Mesenchymal stem cell (in vitro differentiated cells and primary cell): ENCODE results near the gene ZNF750.

Experiments used
- DNase-seq: peaks from one replicate; pipeline ENCODE4 v3.0.0-alpha.2; 2013
- H2AFZ ChIP-seq: one replicate; pipeline ENCODE4 v1.6.1; 2013; ENCODE audit warnings: low read depth, mild to moderate bottlenecking, control low read depth, inconsistent platforms, low read length, moderate library complexity
- H2AK5ac ChIP-seq: 2 replicates; pipeline ENCODE4 v1.6.1; 2013; ENCODE audit warnings: low read length, moderate library complexity, mild to moderate bottlenecking, inconsistent platforms; ENCODE audit not compliant: severe bottlenecking
- H2BK120ac ChIP-seq: one replicate; pipeline ENCODE4 v1.6.1; 2013; ENCODE audit warnings: low read depth, mild to moderate bottlenecking, inconsistent platforms, low read length, moderate library complexity
- H2BK12ac ChIP-seq, 2 experiments: one replicate each; pipeline ENCODE4 v1.6.1; 2013; ENCODE audit warnings: inconsistent platforms in 2 of 2, low read length in 2 of 2, mild to moderate bottlenecking in 2 of 2, moderate library complexity in 2 of 2, control low read depth in 1 of 2
- H2BK15ac ChIP-seq: one replicate; pipeline ENCODE4 v1.6.1; 2013; ENCODE audit warnings: mild to moderate bottlenecking, low read depth, inconsistent platforms; ENCODE audit not compliant: poor library complexity, severe bottlenecking
- H2BK5ac ChIP-seq: 2 replicates; pipeline ENCODE4 v1.6.1; 2013; ENCODE audit warnings: low read depth, mild to moderate bottlenecking, low read length, control low read depth, inconsistent platforms; ENCODE audit not compliant: poor library complexity, severe bottlenecking
- H3K14ac ChIP-seq, 2 experiments: one replicate each; pipeline ENCODE4 v1.6.1; 2013; ENCODE audit warnings: inconsistent platforms in 2 of 2, low read length in 2 of 2, control low read depth in 1 of 2, mild to moderate bottlenecking in 1 of 2, moderate library complexity in 1 of 2
- H3K18ac ChIP-seq, 2 experiments: one replicate each; pipeline ENCODE4 v1.6.1; 2013; ENCODE audit warnings: inconsistent platforms in 2 of 2, low read length in 2 of 2, control low read depth in 1 of 2, low read depth in 1 of 2, mild to moderate bottlenecking in 1 of 2
- H3K23ac ChIP-seq, 2 experiments: one replicate each; pipeline ENCODE4 v1.6.1; 2013; ENCODE audit warnings: inconsistent platforms in 2 of 2, low read length in 2 of 2, mild to moderate bottlenecking in 2 of 2, moderate library complexity in 2 of 2, control low read depth in 1 of 2
- H3K27ac ChIP-seq: 2 replicates; pipeline ENCODE4 v1.5.1; 2013; ENCODE audit warnings: mild to moderate bottlenecking, moderate library complexity, low read length, control low read depth, inconsistent platforms; ENCODE audit not compliant: poor library complexity, severe bottlenecking
- H3K27me3 ChIP-seq, 2 experiments: 2 replicates each; pipeline versions ENCODE4 v1.6.1 to v1.7.0; 2013; ENCODE audit warnings: low read length in 2 of 2, mild to moderate bottlenecking in 2 of 2, moderate library complexity in 2 of 2, control low read depth in 1 of 2, inconsistent platforms in 1 of 2; ENCODE audit not compliant: control insufficient read depth in 1 of 2, insufficient read depth in 1 of 2
- H3K36me3 ChIP-seq, 2 experiments: 2 replicates each; pipeline versions ENCODE4 v1.6.1 to v1.7.0; 2013; ENCODE audit warnings: low read length in 2 of 2, control low read depth in 1 of 2, inconsistent platforms in 1 of 2, low read depth in 1 of 2, mild to moderate bottlenecking in 1 of 2; ENCODE audit not compliant: insufficient read depth in 2 of 2, control insufficient read depth in 1 of 2
- H3K4ac ChIP-seq, 2 experiments: one replicate each; pipeline ENCODE4 v1.6.1; 2013; ENCODE audit warnings: inconsistent platforms in 2 of 2, low read length in 2 of 2, mild to moderate bottlenecking in 2 of 2, moderate library complexity in 2 of 2, control low read depth in 1 of 2, low read depth in 1 of 2
- H3K4me1 ChIP-seq: 2 replicates; pipeline ENCODE4 v1.6.1; 2013; ENCODE audit warnings: low read depth, low read length, control low read depth; ENCODE audit not compliant: control insufficient read depth, insufficient read depth
- H3K4me2 ChIP-seq: 2 replicates; pipeline ENCODE4 v1.6.1; 2013; ENCODE audit warnings: low read length, mild to moderate bottlenecking, inconsistent platforms; ENCODE audit not compliant: poor library complexity, severe bottlenecking
- H3K4me3 ChIP-seq, 2 experiments: 2 replicates each; pipeline versions ENCODE4 v1.5.1 to v1.7.0; 2013; ENCODE audit warnings: low read length in 2 of 2, mild to moderate bottlenecking in 2 of 2, control low read depth in 1 of 2, low read depth in 1 of 2; ENCODE audit not compliant: insufficient read depth in 1 of 2
- H3K79me1 ChIP-seq: replicated peaks from 2 replicates; pipeline ENCODE4 v1.6.1; 2013; ENCODE audit warnings: mild to moderate bottlenecking, control low read depth, low read length, inconsistent platforms; ENCODE audit not compliant: poor library complexity, severe bottlenecking
- H3K9ac ChIP-seq: 2 replicates; pipeline ENCODE4 v1.7.0; 2013; ENCODE audit warnings: mild to moderate bottlenecking, low read length, moderate library complexity
- H3K9me3 ChIP-seq: 2 replicates; pipeline ENCODE4 v1.7.0; 2013; ENCODE audit warnings: mild to moderate bottlenecking, low read length; ENCODE audit not compliant: control insufficient read depth
- H4K8ac ChIP-seq: one replicate; pipeline ENCODE4 v1.6.1; 2013; ENCODE audit warnings: inconsistent platforms, mild to moderate bottlenecking, low read length, moderate library complexity
- H4K91ac ChIP-seq: one replicate; pipeline ENCODE4 v1.6.1; 2013; ENCODE audit warnings: mild to moderate bottlenecking, low read length, inconsistent platforms
- WGBS: methylation state at CpG from one replicate; pipeline ENCODE4 v1.1.7; 2013; ENCODE audit warnings: mixed read lengths; 5-methylcytosine and 5-hydroxymethylcytosine counted together

ZNF750 gene

GRCh38 chr17:82874011-82874835 lies 34.4 kb upstream of the ZNF750 start:
- no peaks in the 10 kb centered on the region for H3K9me3 ChIP-seq
- no peak overlapping the region for H2BK15ac ChIP-seq
- H3K18ac ChIP-seq, result no peak overlapping the region
- peaks cover 28 to 44% of the 10 kb centered on the region in 2 experiments for H3K36me3 ChIP-seq
- no peak overlapping the region for H3K27ac ChIP-seq
- H4K8ac ChIP-seq, result no peak overlapping the region
- H4K91ac ChIP-seq, result no peak overlapping the region
- H2AFZ ChIP-seq, result no peak overlapping the region
- no peak overlapping the region for H3K9ac ChIP-seq
- H3K23ac ChIP-seq, result no peak overlapping the region
- H2AK5ac ChIP-seq, result no peak overlapping the region
- H3K4ac ChIP-seq, result no peak overlapping the region
- H2BK120ac ChIP-seq, result no peak overlapping the region
- peaks cover 32% of the 10 kb centered on the region for H3K79me1 ChIP-seq
- no peaks in the 10 kb centered on the region for H3K27me3 ChIP-seq
- WGBS, result 97% methylated on average over 34 of the region's 34 CpGs
- peaks cover 13% of the 10 kb centered on the region for H3K4me1 ChIP-seq
- no peak for DNase-seq
- H2BK5ac ChIP-seq, result no peak overlapping the region
- H3K4me3 ChIP-seq, result no peak overlapping the region
- no peak overlapping the region for H3K4me2 ChIP-seq
- no peak overlapping the region for H2BK12ac ChIP-seq
- H3K14ac ChIP-seq, result no peak overlapping the region

DNA sequence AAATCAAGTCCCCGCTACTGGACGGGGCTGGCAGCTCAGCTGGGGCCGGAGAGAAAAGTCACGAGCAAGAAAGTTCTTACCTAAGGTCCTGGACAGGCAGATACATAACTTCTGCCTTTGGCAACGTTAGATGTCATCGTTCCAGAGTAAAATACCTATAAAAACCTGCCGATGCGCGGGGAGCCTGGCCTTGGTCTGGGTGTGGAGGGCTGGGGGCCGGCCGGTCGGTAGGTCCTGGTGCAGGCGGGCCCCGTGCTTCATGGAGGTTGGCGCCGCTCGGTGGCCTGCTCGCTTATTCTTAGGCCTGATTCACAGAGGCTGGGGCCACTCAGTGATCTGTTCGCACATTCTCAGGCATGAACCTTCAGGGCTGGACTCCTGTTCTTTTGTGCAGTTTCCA lies 33.7 kb upstream of the ZNF750 start:
- H3K27me3 ChIP-seq, result no peaks in the 10 kb centered on the region
- DNase-seq, result no peak
- H3K9me3 ChIP-seq, result no peaks in the 10 kb centered on the region
- no peak overlapping the region for H2BK5ac ChIP-seq
- peaks cover 37% of the 10 kb centered on the region for H3K79me1 ChIP-seq
- no peak overlapping the region for H2BK12ac ChIP-seq
- H3K23ac ChIP-seq, result no peak overlapping the region
- WGBS, result 97% methylated on average over 19 of the region's 19 CpGs
- H3K4me1 ChIP-seq, result peaks cover 13% of the 10 kb centered on the region
- no peak overlapping the region for H2AFZ ChIP-seq
- H3K18ac ChIP-seq, result no peak overlapping the region
- H3K9ac ChIP-seq, result no peak overlapping the region
- no peak overlapping the region for H3K4me2 ChIP-seq
- no peak overlapping the region for H2AK5ac ChIP-seq
- H3K27ac ChIP-seq, result no peak overlapping the region
- no peak overlapping the region for H3K4ac ChIP-seq
- H2BK120ac ChIP-seq, result no peak overlapping the region
- no peak overlapping the region for H4K8ac ChIP-seq
- H3K14ac ChIP-seq, result no peak overlapping the region
- H2BK15ac ChIP-seq, result no peak overlapping the region
- H3K4me3 ChIP-seq, result no peak overlapping the region
- H3K36me3 ChIP-seq, result peaks cover 25 to 44% of the 10 kb centered on the region in 2 experiments
- no peak overlapping the region for H4K91ac ChIP-seq

DNA sequence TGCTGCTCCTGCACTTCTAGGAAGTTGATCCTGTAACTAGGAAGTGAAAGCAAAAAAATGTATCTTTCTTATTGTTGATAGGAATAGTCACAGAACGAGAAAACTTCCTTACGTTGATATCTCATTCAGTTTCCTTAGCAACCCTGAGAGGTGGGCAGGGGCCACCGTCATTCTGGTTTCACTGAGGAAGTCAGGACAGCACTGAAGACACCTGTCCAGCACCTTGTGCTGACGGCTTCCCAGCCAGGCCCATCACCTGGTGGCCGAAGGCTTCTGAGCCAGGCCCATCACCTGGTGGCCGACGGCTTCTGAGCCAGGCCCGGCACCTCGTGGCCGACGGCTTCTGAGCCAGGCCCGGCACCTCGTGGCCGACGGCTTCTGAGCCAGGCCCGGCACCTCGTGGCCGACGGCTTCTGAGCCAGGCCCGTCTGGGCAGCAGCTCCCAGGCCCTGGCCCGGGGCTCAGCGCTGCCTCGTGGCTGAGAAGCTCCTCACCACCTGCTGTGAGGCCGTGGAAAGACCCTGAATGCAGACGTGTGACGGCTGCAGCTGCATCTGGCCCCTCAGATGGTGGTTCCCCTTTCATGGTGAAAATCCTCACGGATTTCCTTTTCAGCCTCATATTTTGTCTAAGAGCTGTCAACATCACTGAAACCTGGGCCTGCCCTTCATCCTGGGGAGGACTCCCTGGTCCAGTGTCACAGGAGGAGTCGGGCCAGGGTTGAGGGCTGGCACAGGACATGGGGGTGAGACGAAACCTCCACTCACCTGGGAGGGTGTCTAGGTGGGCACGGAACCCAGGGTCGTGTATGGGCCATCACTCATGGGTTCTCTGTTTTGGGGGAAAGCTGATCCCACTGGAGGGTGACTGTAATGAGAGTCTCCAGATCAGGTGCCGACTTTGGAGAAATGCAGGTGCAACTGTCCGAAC lies 33.0 kb upstream of the ZNF750 start:
- no peak overlapping the region for H3K18ac ChIP-seq
- H3K27ac ChIP-seq, result no peak overlapping the region
- H3K23ac ChIP-seq, result no peak overlapping the region
- no peak overlapping the region for H2BK5ac ChIP-seq
- no peak overlapping the region for H2AFZ ChIP-seq
- no peak overlapping the region for H2BK12ac ChIP-seq
- DNase-seq, result no peak
- no peak overlapping the region for H3K4ac ChIP-seq
- H2BK120ac ChIP-seq, result no peak overlapping the region
- H4K8ac ChIP-seq, result no peak overlapping the region
- H3K79me1 ChIP-seq, result peaks cover 37% of the 10 kb centered on the region
- no peaks in the 10 kb centered on the region for H3K27me3 ChIP-seq
- peaks cover 17% of the 10 kb centered on the region for H3K4me1 ChIP-seq
- no peak overlapping the region for H3K4me3 ChIP-seq
- H3K14ac ChIP-seq, result no peak overlapping the region
- H4K91ac ChIP-seq, result no peak overlapping the region
- H2AK5ac ChIP-seq, result no peak overlapping the region
- H2BK15ac ChIP-seq, result no peak overlapping the region
- no peak overlapping the region for H3K4me2 ChIP-seq
- H3K9me3 ChIP-seq, result no peaks in the 10 kb centered on the region
- peaks cover 25 to 44% of the 10 kb centered on the region in 2 experiments for H3K36me3 ChIP-seq
- 95% methylated on average over 33 of the region's 33 CpGs for WGBS
- H3K9ac ChIP-seq, result no peak overlapping the region
